LNCaP clone FGC (cell line): ENCODE results near the gene IFIT5.
A peak's percentile ranks its signal among the peaks of the same experiment; 100 is the strongest.

Experiments used
- DNase-seq: peaks from one replicate; pipeline ENCODE4 v3.0.0-alpha.2; 2011; ENCODE audit warnings: low read depth
- H3K4me3 ChIP-seq: 2 replicates; pipeline ENCODE4 v1.5.1; 2011; ENCODE audit warnings: mild to moderate bottlenecking, low read depth, low read length, control low read depth
- TF ChIP-seq, protein P1 (sequence below): IDR thresholded peaks from 2 replicates; pipeline ENCODE4 v1.5.1; 2012; ENCODE audit warnings: mild to moderate bottlenecking; ENCODE audit not compliant: control insufficient read depth, insufficient read depth; ENCODE audit errors: extremely low read depth

IFIT5 gene

DNA sequence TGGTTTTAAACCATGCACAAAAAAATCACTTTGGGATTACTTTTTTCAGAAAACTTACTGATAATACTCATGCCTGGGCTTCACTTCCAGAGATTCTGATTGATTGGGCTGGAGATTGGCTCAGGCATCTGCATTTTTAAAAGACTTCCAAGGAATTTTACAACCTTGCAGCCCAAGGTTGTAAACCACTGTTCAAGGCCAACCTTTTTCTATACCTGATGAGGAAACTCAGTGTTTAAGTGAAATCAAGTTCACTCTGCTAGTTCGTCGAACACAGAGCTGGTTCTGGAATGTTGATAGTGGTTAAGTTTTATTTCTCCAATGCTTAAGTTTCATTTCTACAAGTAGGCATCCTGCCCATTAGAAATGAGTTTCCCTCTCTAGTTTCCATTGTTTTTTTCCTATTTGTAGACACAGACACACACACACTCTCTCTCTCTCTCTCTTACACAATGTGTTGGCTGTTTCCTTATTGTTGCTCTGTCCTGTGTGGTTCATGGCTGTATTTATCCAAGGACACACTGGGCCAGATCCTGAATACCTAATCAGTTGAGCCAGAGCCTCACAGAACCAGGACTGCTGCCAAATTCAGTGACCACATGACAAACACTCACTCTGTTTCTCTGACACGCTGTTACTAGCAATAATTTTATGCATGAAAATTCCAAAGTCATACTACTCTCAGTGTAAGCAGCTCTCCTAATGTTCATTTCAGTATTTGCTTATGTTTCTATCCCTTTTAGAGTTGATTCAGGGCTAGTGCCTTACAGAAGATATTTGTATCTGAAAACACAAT is 40.3 kb upstream of the IFIT5 start:
- no peak overlapping the region for H3K4me3 ChIP-seq
- peak; percentile 97 for DNase-seq
- TF ChIP-seq, protein P1, sequence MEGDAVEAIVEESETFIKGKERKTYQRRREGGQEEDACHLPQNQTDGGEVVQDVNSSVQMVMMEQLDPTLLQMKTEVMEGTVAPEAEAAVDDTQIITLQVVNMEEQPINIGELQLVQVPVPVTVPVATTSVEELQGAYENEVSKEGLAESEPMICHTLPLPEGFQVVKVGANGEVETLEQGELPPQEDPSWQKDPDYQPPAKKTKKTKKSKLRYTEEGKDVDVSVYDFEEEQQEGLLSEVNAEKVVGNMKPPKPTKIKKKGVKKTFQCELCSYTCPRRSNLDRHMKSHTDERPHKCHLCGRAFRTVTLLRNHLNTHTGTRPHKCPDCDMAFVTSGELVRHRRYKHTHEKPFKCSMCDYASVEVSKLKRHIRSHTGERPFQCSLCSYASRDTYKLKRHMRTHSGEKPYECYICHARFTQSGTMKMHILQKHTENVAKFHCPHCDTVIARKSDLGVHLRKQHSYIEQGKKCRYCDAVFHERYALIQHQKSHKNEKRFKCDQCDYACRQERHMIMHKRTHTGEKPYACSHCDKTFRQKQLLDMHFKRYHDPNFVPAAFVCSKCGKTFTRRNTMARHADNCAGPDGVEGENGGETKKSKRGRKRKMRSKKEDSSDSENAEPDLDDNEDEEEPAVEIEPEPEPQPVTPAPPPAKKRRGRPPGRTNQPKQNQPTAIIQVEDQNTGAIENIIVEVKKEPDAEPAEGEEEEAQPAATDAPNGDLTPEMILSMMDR = no peak

DNA sequence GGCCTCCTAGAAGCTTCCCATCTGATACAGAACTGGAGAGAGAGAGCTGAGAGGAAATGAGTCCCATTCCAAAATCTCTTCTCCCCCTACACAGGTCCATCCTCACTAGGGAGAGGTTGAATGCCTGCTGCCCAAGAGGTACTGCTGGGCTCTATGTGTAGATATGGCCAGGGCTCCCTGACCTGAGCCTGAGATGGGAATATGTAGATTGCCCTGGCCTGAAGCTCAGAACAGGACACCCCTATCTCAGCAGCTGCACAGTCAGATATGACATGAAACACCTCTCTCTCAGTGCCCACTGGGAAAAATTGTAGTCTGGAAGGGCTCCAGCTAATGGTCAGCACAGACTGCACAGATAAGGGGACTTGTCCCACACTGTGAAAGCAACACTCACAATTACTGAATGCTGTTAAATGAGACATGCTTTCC is 39.6 kb upstream of the IFIT5 start:
- DNase-seq = no peak
- H3K4me3 ChIP-seq = no peak overlapping the region
- TF ChIP-seq, protein P1 = no peak

DNA sequence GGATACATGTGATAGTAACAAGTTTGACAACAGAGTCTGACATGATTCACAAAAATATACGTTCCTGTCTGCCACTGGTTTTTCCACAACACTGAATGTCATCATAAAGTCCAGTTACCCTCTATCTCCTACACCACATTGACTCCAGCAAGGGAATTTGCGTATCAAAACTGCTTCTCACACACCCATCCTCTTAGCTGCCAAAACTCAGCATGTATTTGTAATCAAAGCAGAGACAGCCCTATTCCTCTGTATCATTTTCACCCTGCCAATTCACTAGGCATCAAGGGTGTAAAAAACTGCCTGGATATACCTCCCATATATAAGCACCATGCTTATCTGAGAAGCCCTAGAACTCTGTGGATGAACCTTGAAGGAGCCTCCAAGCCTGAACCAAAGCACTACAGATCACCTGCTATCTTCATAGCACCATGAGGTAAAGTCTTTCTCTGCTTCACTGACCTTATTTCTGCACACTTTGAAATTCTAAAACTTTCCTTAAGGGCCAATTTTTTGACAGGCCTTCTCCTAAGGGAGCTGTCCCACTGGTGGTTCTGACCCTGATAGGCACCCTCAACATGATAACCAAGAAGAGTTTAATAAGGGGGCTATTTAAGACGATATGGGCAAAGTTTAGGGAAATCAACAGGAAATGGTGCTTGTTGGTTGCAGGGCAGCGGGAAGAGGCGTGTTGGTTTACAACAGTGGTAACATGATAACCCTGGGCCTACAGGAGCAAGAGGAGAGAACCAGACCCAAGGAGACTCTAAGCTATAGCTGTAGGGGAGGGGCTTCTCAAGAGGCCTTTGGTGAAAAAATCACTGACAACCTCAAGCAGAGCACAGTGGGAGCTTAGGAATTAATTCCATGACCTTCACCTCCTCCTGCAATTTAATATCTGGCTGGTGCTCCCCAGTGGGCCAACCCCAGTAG is 36.4 kb upstream of the IFIT5 start, which contains the start of gene IFIT1B:
TSS of gene IFIT1B (plus strand) at position 352 of the 933 bp plus-strand sequence. CDS start at position 432, 80 bp downstream.
- no peak within 1 kb of the TSS for H3K4me3 ChIP-seq
- no peak for DNase-seq
- TF ChIP-seq, protein P1 = no peak

GRCh38 chr10:89379103-89379502 is 35.3 kb upstream of the IFIT5 start:
- TF ChIP-seq, protein P1 = no peak
- DNase-seq = no peak
- H3K4me3 ChIP-seq = no peak overlapping the region

GRCh38 chr10:89382757-89383156 is 31.6 kb upstream of the IFIT5 start:
- DNase-seq = no peak
- no peak overlapping the region for H3K4me3 ChIP-seq
- TF ChIP-seq, protein P1 = no peak

- DNase-seq = no peak
- TF ChIP-seq, protein P1 = no peak
- H3K4me3 ChIP-seq = no peak overlapping the region
Observed at GRCh38 chr10:89384474-89385340, 29.7 kb upstream of the IFIT5 start.
